ENCODE results near the gene RASSF5.
"Not testable (repeated sequence)": the region's sequence is repeated elsewhere in the genome, so short reads cannot be mapped to it uniquely, and the experiment has no call there.

The RASSF5 gene

DNA sequence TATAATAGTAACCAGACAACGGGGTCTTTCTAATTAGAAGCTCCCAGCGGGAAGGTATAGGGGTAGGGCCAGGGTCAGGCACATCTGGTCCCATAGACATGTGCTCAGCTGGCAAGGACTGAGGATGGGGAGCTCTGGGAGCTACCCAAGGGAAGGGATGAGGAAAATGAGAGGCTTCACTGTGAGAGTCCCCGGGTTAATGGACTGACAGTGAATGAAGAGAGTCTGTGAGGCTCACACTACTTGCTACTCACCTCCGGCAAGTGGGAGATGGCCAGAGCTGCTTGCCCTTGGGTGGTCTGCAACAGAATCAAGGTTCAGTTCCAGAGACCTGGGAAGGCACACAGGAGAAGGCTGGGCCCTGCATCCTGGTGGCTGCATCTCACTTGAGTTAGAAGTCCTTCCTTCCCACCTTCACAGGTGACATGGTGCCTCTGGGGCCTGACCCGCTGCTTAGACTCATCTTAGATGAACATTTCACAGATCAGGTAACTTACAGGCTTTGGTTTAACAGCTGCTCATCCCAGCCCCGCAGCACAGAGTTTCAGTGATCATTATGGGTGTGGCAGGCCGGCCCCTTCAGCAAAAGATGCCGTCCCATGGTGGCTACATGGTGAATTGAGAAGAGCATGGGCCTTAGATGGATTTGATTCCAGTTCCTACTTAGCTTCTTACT is 73.2 kb downstream of the RASSF5 start:
- TF ChIP-seq, protein P1, sequence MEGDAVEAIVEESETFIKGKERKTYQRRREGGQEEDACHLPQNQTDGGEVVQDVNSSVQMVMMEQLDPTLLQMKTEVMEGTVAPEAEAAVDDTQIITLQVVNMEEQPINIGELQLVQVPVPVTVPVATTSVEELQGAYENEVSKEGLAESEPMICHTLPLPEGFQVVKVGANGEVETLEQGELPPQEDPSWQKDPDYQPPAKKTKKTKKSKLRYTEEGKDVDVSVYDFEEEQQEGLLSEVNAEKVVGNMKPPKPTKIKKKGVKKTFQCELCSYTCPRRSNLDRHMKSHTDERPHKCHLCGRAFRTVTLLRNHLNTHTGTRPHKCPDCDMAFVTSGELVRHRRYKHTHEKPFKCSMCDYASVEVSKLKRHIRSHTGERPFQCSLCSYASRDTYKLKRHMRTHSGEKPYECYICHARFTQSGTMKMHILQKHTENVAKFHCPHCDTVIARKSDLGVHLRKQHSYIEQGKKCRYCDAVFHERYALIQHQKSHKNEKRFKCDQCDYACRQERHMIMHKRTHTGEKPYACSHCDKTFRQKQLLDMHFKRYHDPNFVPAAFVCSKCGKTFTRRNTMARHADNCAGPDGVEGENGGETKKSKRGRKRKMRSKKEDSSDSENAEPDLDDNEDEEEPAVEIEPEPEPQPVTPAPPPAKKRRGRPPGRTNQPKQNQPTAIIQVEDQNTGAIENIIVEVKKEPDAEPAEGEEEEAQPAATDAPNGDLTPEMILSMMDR (IDR thresholded peaks at IDR 0.05; ENCODE audit: poor library complexity, severe bottlenecking), result no peak
- DNase-seq (ENCODE audit: low spot score), result no peak
- ATAC-seq (ENCODE audit: low read depth), result no peak
- no peaks in the 10 kb centered on the region for H3K27me3 ChIP-seq (ENCODE audit: insufficient read depth, poor library complexity, severe bottlenecking)
- no peaks in the 10 kb centered on the region for H3K4me1 ChIP-seq (ENCODE audit: insufficient read depth, poor library complexity, severe bottlenecking)
- no peak overlapping the region for H3K27ac ChIP-seq (ENCODE audit: poor library complexity, severe bottlenecking)
- H3K4me3 ChIP-seq (ENCODE audit: severe bottlenecking), result no peak overlapping the region
- H3K36me3 ChIP-seq (ENCODE audit: low read depth), result no peaks in the 10 kb centered on the region; the same call in 1 of the 2 replicates
- no peaks in the 10 kb centered on the region for H3K9me3 ChIP-seq (ENCODE audit: severe bottlenecking)

DNA sequence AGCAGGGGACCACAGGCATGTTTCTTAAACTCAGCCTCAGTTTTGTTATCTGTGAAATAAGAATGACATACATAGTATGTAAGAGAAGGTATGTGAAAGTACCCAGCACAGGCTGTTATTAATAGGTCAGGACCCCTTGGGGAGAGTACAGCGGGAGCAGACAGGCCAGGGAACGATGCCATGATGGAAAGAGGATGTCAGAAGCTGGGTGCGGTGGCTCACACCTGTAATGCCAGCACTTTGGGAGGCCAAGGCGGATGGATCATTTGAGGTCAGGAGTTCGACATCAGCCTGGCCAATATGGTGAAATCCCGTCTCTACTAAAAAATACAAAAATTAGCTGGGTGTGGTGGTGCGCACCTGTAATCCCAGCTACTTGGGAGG is 73.8 kb downstream of the RASSF5 start:
- DNase-seq (ENCODE audit: low spot score); H3K9me3 ChIP-seq (ENCODE audit: severe bottlenecking); H3K4me3 ChIP-seq (ENCODE audit: severe bottlenecking); H3K4me1 ChIP-seq (ENCODE audit: insufficient read depth, poor library complexity, severe bottlenecking); ATAC-seq (ENCODE audit: low read depth); H3K36me3 ChIP-seq (ENCODE audit: low read depth); H3K27ac ChIP-seq (ENCODE audit: poor library complexity, severe bottlenecking); H3K27me3 ChIP-seq (ENCODE audit: insufficient read depth, poor library complexity, severe bottlenecking): not testable (repeated sequence)

DNA sequence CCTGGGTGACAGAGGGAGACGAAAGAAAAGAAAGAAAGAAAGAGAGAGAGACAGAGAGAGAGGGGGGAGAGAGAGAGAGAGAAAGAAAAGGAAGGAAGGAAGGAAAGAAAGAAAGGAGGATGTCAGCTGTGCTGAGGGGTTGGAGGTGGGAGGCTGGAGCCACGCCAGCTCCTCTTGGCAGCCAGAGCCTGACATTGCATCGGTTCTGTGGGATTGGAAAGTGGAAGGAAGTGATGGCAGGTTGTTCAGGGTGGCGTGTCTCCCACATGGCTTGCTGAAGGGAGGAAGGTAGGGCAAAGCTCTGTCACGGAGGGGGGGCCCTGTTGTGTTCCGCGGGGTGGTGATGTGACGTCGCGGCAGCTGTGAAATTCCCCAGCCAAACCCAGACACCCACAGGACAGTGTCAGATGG is 74.2 kb downstream of the RASSF5 start:
- ATAC-seq (ENCODE audit: low read depth) (no peak), DNase-seq (ENCODE audit: low spot score) (no peak)
- Histone ChIP-seq H3K27ac (ENCODE audit: poor library complexity, severe bottlenecking) (no peak overlapping the region), H3K27me3 (ENCODE audit: insufficient read depth, poor library complexity, severe bottlenecking) (no peaks in the 10 kb centered on the region), H3K4me3 (ENCODE audit: severe bottlenecking) (no peak overlapping the region), H3K9me3 (ENCODE audit: severe bottlenecking) (no peaks in the 10 kb centered on the region), H3K4me1 (ENCODE audit: insufficient read depth, poor library complexity, severe bottlenecking) (peaks cover 6% of the 10 kb centered on the region), H3K36me3 (ENCODE audit: low read depth) (no peaks in the 10 kb centered on the region; the same call in 1 of the 2 replicates)
- TF ChIP-seq, protein P1 (IDR thresholded peaks at IDR 0.05; ENCODE audit: poor library complexity, severe bottlenecking), result no peak

DNA sequence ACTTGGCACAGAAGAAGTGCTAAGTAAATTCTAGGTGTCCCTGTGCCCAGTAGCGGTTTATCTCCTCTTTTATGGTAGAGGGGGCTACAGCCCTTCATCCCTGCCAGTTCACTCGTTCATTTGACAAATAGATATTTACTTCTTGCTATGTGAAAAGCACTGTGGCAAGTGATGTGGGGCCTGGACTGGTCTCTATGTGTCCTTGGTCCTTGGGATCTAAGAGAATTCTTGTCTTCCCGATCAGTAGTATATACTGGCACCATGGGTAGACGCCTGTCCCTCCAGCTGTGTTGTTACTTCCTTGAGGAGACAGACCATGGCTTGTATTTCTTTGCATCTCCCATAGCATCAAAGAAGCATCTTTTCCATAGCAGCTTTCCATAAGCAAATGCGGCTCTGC is 75.2 kb downstream of the RASSF5 start:
- H3K9me3 ChIP-seq (ENCODE audit: severe bottlenecking), result no peaks in the 10 kb centered on the region
- H3K4me1 ChIP-seq (ENCODE audit: insufficient read depth, poor library complexity, severe bottlenecking), result peaks cover 16% of the 10 kb centered on the region
- H3K4me3 ChIP-seq (ENCODE audit: severe bottlenecking), result no peak overlapping the region
- TF ChIP-seq, protein P1 (IDR thresholded peaks at IDR 0.05; ENCODE audit: poor library complexity, severe bottlenecking), result no peak
- H3K36me3 ChIP-seq (ENCODE audit: low read depth), result no peaks in the 10 kb centered on the region; the same call in 1 of the 2 replicates
- H3K27me3 ChIP-seq (ENCODE audit: insufficient read depth, poor library complexity, severe bottlenecking), result no peaks in the 10 kb centered on the region
- ATAC-seq (ENCODE audit: low read depth) (no peak), DNase-seq (ENCODE audit: low spot score) (no peak)
- H3K27ac ChIP-seq (ENCODE audit: poor library complexity, severe bottlenecking), result no peak overlapping the region

DNA sequence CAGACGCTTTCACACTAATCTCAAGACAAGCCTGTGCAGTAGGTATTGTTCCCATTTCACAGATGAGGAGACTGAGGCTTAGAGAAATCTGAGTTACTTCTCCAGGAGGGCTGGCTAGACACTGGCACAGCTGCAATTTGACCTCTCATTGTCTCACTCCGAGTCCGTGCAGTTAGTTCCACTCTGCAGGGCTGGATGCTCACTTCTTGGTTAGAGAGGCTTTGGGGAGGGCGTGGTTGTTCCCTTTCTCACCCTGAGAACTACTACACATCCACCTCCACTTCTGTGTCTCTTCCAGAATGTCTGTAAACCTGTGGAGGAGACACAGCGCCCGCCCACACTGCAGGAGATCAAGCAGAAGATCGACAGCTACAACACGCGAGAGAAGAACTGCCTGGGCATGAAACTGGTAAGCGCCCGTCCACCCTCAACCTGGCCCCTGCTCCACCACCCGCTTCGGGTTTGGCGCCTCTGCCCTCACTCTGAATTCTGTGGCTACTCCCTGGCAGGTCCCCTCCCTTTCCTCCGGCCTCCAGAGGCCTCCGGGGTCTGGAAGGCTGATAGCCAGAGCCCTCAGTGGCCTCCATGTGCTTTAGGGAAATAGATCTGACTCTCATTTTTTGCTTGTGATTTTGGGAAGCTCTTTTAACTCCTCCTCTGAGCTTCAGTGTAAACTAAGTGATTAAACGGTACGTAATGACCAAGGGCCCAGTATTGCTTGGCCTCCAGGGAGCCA is 75.8 kb downstream of the RASSF5 start:
- Histone ChIP-seq H3K27me3 (ENCODE audit: insufficient read depth, poor library complexity, severe bottlenecking) (no peaks in the 10 kb centered on the region), H3K9me3 (ENCODE audit: severe bottlenecking) (no peaks in the 10 kb centered on the region), H3K4me1 (ENCODE audit: insufficient read depth, poor library complexity, severe bottlenecking) (peaks cover 17% of the 10 kb centered on the region), H3K27ac (ENCODE audit: poor library complexity, severe bottlenecking) (no peak overlapping the region), H3K36me3 (ENCODE audit: low read depth) (no peaks in the 10 kb centered on the region; the same call in 1 of the 2 replicates), H3K4me3 (ENCODE audit: severe bottlenecking) (no peak overlapping the region)
- no peak for DNase-seq (ENCODE audit: low spot score)
- no peak for ATAC-seq (ENCODE audit: low read depth)
- TF ChIP-seq, protein P1 (IDR thresholded peaks at IDR 0.05; ENCODE audit: poor library complexity, severe bottlenecking), result no peak
